Activated gamma-delta T cell treated with Interleukin-2 at 50 U/mL for 16 hours (primary cell): ENCODE measurements around the gene LRIG1.

ENCODE experiments used
- DNase-seq: peaks from one replicate; pipeline ENCODE4 v3.0.0-alpha.2; 2020

LRIG1 gene

DNA sequence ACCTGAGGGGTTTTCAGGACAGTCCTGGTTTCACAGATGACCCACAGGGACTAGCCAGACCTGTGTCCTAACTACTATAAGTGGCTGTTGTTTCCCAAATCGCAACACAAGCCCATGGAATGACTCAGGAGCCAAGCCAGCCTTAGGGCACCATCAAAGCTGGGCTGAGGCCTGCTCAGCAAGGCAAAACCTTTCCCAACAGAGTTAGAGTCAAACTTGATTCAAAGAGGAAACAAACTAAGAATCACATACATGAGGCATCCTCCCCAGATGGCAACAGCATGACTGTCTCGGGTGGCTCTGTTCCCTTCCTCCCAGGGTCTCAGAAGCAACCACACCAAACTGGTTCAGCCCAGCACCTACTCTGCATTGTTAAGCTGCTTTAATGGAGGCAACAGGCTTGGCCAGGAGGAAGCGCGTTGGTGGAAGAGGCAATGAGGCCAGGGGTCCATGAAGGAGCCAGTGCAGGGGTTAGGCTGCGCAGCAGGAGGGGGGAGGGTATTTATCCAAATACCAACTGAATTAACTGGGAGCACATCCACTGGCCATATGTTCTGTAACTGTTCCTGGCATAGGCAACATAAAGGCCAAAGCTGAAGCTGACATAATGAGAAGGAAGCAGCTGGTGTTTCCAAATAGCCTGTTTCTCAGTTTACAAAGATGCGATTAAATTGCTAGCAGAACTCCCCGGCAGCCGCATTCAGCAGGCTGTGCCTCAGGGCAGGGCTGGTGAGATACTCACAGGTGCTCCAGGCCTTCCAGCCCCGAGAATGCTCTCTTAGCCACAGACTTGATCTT lies 102.4 kb downstream of the LRIG1 start:
- DNase-seq: no peak

DNA sequence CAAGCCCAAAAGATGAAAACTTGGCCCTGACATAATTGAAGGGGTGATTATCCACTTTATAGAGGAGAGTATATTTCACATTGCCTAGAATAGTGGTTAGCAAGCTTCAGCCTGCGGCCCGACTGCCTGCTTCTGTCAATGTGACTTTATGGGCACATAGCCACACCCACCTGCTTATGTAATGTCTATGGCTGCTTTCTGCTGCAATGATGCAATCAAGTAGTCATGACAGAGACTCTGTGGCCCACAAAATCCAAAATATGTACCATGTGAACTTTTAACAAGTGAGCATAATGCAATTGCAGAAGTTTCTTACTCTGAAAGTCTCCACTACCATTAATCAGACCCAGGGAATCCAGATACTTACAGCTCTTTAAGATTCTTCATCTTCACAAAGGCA lies 103.1 kb downstream of the LRIG1 start:
- DNase-seq: no peak

DNA sequence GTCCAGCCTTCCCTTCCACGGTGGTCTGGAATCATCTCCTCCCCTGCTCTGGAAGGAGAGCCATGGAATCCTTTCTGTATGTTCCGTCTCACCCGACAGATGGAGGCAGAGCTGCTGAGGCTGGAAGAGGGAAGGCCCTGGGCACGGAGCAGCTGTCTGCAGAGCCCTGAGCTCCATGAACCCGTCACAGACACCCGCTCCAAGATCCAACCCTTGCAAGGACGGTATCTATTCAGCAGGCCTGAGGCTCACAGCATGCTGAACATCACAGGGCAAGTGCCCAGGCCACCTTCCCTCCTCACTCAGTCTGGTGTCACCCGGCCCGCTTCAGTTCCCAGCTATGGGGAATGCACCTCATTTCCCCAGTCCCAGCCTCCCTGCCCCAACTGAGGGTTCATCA lies 103.9 kb downstream of the LRIG1 start:
- DNase-seq: no peak

DNA sequence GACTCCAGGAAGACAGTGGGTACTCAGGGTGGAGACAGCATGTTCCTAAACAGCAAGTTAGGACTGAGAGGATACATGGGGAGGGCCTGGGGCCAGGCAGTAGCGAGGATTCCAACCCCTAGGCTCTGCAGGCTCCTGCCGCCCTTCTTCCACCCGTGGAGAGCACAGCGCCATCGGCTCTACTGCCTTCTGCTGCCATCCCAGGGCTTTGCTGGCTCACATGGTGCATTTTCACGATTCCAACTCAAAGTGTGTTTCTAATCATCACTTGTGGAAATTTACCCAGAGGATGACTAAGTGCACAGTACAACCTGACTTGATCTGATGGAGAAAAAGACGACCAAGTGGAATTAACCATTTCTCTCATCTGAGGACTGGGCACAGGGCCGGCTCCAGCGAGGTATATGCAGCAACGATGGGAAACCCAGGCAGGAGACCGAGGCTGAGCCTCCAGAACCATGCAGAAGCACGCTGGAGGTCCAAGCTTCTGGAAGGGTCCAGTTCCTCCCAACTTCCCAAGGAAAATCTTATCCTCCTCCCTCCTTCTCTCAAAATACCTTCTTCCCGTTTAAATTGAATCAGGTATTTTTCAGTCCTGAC lies 104.6 kb downstream of the LRIG1 start:
- DNase-seq: no peak

DNA sequence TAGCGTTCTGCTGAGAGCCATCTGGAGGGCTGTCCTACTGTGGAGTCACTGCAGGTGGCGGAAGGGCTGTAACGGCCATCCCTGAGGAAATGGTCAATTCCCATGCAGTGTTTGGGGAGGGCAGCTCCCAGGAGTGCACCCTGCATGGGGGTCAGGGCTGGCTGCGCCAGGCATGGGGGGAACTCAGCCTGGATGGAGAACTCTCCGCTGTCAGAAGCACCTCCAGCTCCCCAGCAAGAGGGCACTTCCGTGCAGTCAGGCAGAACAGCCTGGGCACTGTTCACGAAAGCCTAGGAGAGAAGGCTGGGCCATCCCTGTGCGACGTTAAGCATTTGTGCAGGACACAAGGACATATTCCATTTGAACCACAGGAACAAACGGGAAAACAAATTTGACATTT lies 105.2 kb downstream of the LRIG1 start:
- DNase-seq: no peak

DNA sequence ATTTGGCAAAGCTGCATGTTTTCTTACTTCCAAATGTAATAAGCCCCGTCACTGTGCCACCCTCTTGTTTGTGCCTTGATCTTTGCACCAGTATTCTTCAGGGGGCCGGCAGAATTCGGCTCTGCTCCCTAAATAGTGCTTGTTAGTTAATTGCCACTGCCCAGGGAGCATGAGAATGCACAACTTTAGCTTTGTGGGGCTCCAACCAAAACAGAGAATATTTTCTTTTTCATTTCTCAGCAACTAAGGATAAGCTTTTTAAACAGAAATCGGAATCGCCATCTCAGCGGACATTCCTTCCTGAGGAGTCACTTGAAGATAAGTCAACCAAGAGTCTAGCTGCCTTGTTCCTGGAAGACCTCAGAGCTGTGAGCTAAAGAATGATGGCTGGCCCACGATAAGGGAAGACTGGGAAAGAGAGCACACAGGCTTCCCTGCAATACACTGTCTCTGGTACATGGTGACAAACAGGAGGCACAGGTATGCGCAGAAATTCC lies 106.0 kb downstream of the LRIG1 start:
- no peak for DNase-seq

DNA sequence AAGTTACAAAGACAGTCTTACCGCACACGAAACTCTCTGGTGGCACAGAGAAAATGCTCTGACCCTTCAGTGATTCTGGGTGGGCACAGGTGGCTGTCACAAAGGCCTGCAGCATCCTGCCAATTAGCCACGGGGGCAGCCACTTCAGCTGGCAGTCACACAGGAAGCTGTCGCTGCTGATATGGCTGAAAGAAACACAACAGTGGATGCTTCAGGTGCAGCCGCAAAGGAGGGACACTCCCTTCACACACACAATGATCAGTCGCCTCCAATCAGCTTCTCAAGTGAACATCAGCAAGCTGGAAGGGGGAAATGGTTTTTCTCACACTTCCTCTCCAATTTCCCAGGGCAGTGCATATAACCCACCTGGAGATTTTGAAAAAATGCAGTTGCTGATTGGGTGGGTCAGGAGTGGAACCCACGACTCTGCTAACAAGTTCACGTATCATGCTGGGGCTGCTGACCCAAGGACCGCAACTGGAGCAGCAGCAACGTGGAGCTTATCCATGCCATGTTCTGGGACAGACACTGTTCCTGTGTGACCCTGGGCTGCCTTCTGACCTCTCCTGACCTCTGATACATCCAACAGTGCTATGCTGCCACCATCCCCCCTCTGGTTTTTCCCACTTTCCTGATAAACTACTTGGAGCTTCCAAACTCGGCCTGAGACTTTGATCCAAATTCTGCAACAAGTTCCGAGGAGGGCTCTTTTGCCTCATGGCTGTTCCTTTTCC lies 106.6 kb downstream of the LRIG1 start:
- peak; percentile 66 for DNase-seq

DNA sequence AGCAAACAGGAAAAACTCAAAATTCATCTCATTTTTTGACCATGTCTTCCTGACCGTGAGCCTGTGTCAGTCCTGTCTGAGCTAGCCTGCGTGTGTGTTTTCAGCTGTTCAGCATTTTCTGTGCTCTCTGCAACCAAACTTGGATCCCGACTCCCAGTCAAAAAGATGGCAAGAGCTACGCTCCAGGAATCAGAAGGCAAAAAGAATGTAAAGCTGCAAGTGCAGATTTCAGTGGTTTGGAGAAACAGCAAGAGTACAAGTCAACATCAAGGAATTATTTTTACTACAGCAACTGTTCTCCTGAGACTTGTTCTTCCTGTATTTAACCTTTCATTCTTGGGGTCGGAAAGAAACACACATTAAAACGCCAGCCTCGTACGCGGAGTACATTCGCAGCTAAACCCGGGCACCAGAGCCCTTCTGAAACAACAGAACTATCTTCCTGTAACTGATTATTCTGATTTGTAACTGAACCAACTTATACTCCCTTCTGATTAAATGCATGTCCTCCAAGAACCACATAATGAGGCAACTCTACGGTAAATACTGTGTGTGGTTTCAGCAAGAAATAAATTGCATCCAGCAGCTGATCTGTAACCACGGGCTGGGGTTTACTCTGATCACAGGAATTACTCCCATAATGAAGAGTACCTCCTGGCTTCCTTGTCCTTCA lies 107.4 kb downstream of the LRIG1 start:
- DNase-seq: no peak

DNA sequence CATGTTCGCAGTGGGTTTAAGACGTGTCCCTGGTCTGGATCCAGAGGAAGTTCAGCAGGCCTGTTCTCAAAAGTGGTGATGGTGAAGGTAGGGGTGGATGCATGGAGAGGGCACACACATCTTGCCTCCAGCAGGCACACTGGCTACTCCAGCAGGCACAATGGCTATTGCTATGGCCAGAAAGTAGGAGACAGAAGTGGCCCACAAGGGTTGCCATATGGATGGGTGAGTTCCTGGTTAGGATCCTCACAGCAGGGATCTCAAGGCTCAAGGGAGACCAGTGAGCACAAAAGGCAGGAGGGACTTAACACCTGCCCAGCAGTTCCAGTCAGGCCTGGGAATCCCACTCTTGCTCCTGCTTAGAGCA lies 107.9 kb downstream of the LRIG1 start:
- no peak for DNase-seq

DNA sequence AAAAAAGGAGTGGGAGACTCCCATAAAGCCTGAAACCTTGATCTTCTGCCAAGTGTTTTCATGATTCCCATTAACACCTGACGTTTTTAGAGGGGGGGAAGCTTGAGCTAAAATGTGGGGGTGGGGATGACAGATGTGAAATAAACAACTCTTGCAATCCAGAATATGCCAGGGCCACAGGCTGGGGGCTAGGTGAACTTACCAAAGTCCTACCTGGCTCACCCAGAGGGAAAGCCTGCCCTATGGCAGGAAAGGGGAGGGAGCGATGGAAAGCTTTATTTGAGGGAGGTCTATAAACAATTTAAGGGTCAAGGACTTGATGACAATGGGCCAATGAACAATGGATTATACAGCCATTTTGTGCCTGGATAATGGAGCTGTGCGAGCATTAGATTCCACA lies 108.3 kb downstream of the LRIG1 start:
- DNase-seq: no peak

DNA sequence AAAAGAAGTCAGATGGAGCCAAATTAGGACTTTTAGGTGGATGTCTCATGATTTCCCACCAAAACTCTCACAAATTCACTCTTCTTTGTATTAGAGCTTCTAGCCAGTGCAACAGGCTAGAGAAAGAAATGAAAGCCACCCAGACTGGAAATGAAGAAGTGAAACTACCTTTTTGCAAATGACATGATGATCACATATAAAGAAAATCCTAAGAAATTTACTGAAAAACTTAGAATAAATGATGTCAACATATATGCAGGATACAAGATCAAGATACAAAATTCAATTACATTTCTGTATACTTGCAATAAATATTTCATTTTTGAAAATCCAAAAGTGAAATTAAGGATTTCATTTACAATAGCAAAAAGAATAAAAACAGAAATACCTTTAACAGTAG lies 110.8 kb downstream of the LRIG1 start:
- no peak for DNase-seq

DNA sequence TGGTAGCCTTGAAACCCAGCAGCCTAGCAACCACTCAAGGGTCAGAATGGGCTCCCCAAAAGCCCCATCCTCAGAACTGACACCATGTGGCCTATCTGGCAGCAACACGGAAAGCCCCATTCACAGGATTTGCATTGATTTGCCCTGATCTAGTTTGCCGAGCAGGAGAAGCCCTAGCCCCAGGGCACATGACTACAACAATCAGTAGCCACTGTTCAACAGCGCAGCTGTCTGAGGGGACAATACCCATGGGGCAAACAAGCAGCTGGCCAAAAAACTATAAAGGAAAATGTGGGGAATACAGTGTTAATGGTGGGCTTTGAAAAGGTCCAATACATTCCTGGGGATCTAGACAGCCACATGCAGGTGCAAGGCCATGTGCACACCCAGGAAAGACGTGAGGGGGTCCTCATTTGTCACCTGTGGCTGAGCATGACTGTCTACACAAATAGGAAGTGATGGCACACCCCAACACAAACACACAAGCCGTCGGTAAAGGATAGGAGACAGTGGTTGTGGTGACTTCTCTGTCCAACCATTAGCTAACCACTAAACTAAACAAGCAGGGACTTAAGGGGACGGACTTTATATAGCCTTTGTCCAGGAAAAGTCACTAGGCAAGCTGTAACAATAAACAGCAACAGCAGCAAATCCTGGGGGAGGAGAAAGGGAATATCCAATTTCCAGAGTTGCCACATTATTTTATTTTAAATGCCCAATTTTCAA lies 113.7 kb downstream of the LRIG1 start:
- DNase-seq: no peak

DNA sequence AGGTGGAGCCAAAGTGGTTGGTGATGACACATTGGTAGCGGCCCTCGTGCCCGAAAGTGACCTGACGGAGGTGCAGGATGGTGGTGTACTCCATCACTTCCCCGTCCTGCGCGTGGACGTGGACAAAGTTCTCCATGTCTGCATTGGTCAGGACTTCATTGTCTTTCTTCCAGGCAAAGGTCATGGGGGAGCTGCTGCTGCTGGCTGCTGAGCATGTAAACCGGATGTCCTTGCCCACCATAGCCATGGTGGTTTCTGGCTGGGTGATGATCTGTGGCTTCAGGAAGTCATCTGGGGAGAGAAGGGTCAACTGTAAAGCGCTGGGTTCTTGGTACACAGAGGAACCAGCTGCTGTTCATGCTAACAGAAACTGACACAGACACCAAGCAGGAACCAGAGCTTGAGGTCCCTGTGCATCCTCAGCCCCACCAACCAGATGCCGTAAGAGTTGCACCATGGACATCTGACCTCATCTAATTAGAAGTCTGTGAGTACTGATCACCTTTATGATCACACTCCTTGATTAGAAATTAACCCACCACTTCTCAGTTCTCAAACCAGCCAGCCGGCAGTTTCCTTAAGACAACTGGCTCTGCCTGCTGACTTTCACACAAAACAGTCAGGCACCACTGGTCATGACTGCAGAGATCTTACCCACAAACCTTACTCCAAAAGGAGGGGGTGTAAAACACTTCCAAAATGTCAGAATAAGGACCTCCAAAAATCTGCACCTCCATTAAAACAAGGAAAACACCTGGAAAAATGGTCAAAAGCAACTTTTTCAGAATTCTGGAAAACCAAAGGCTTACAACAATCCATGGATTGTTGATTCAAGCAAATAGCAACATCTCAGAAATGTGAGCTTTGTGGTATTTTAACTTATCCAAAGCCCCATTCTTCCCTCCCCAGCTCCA lies 114.6 kb downstream of the LRIG1 start:
- DNase-seq: no peak

DNA sequence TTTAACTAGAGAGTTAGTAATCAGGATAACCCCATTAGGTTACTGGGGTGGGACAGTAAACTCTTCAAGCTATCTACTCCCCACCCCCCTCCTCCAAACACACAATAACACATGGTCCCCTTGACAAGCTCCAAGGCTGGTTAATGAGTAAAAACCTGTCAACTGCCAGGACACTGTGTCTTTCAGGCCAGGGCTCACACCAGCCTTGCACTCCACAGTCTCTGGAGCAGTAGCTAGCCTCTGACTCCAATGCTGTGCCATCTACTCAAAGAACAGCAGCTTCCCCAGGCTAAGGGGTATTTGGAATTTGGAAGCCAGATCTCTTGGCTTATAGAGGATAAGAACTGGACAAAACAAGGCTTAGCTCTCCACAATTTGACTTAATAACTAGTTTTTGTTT lies 115.8 kb downstream of the LRIG1 start:
- no peak for DNase-seq

DNA sequence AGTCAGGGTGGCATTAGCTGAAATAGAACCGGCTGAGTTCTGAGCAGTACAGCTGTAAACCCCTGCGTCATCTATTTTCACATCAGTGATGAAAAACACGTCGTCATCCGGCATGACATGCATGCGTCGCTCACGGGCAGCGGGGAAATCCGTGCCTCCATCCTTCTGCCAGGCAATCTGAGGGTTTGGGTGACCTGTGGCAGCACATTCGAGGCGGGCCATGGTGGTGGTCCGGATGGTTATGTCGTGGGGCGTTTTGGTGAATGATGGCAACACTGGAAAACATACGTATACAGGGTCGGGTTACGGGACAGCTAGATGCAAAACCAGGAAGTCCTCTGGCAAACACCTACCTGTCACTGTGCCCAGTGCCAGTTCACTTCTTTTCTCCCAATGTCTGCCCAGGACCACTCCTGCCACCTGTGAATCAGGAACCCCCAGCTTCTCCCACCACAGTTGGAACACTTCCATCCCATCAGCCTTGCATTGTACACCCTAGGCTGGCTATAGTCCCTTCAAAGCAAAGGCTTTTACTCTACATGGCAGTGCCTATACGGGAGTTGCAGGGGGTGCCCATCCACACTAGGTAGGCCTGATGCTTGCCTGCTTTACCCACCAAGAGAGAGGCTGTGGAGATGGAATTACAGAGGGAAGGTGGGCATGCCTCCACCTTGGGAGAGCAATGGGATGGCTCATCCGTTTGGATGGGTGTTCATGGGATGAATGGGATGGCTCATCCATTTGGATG lies 116.7 kb downstream of the LRIG1 start:
- no peak for DNase-seq

DNA sequence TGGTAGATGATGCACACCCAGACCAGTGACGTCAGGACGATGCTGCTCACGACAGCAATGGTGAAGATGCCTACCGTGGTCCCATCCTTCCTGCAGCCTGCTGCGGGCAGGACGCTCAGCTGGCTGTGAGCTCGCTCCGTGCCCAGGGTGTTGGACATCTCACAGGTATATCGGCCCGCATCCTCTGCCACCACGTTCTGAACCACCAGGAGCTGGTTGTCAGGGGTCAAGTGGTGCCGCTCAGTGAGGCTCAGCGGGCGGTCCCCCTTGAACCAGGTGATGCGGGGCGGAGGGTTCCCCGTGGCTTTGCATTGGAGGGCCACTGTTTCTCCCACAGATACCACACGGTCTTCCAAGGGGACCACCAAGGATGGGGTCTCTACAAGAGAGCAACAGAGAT lies 117.8 kb downstream of the LRIG1 start:
- DNase-seq: no peak

DNA sequence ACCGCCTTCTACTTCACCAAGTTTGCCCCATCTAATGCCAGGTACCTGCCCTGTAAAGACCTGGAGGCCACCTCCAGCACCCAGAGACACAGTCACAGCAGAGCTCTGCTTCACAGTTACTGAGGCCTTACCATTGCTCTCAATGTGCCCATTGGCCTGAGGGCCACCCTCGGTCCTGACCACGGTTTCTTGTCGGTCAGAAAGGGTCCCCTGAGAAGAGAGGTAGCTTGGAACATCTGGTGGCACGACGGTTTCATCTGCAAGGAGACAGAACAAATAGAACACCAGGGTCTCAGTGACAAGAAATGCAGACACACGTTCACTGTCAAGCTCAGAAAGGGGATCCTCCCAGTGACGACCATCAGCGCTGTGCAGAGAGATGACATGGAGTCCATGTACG lies 118.7 kb downstream of the LRIG1 start:
- DNase-seq: no peak

DNA sequence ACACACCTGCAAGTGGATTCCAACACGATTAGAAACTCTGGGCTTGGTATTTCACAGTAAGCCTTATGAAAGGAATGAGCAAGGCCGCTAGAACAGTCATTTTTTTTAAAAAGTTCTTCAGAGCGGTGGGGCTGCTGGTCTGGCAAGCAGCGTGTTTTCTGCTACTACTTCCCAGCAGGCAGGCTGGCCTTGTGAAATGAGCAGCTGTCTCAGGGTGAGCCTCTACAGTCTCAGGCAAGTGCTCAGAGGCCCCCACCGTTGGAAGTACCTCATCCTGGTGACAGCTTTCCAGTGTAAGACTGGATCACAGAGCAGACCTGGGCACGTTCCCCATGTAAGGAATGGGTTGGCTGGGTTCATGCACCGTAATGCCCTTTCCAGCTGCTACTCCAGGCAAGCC lies 119.2 kb downstream of the LRIG1 start:
- DNase-seq: no peak

DNA sequence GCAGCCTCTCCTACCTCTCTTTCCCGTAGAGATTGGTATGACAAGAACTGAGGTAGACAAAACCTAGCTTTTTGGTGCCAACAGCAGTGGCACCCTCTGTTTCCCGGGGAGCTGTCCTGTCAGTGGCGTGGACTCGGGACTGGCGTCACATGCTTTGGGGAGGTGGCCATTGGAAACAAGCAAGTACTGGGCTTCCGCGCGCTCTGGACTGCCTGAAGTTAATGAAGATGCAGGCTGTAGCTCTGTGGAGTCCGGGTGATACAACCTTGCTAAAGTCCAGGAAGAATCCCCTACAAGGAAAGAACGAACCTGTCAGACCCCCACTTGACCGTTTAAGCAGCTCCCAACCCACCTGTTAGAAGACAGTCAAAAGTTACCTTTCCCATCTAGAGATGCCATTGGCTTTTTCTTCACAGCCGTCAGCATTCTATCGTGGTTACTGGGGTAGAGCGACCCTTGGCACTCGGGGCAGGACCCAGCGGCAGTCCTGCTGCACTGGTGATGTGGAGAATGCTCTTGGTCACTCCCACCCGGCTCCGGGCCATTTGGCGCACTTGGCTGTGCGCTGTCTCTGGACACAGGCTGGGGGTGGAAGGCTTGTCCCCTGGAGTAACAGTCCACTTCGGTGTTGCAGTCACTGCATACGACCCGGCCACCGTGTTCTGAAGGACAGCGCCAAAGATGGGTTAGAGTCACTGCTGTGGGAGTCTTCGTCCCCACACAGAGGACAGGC lies 120.5 kb downstream of the LRIG1 start:
- no peak for DNase-seq

DNA sequence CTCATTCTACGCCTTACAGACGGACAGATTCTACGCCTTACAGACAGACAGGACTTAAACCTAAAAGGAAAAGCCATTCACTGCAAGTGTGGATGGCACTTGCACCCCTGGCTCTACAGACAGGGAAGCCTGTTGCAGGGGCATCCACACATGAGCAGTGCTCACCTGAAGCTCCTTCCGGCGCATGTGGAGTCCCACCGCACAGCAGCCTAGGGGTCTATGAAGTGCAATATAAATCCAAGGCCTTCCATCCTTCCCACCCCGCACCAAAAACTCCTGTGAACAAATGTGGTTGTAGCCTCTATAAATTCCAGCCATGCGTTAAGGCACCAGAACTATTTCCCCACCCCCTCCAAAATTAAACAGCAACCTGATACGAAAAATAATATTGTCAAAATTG lies 121.3 kb downstream of the LRIG1 start:
- no peak for DNase-seq
